Kidney (tissue), 14 donors: Measurements from ENCODE around the gene RNF112. TPM values are rescaled to one million over a fixed set of nuclear protein-coding genes. Genes with fewer than 3 reads are reported as not detected.

Source experiments
- DNase-seq, 5 donors: peaks; one replicate each; pipeline ENCODE4 v3.0.0-alpha.2; 2013 to 2020
- FAIRE-seq: peaks from 2 replicates; lab custom pipeline; 2012; peaks lifted over from hg19 to GRCh38; lab: Jason Lieb, UNC
- H3K27ac ChIP-seq, 2 donors: one replicate each; pipeline ENCODE4 v1.7.0; 2013; ENCODE audit warnings: low read depth in 2 of 2, low read length in 2 of 2, inconsistent platforms in 1 of 2
- H3K27me3 ChIP-seq: one replicate; pipeline ENCODE4 v1.7.1; 2013; ENCODE audit warnings: low read length, inconsistent platforms; ENCODE audit not compliant: control insufficient read depth, insufficient read depth
- H3K36me3 ChIP-seq, 3 donors: one replicate each; pipeline versions ENCODE4 v1.7.0 to v1.7.1; 2013; ENCODE audit warnings: low read length in 3 of 3, control low read depth in 1 of 3, inconsistent platforms in 1 of 3; ENCODE audit not compliant: insufficient read depth in 3 of 3, control insufficient read depth in 2 of 3
- H3K4me1 ChIP-seq, 3 donors: one replicate each; pipeline versions ENCODE4 v1.7.0 to v1.7.1; 2013; ENCODE audit warnings: low read length in 3 of 3, inconsistent platforms in 1 of 3, low read depth in 1 of 3; ENCODE audit not compliant: control insufficient read depth in 2 of 3, insufficient read depth in 2 of 3
- H3K4me3 ChIP-seq, 3 donors: one replicate each; pipeline versions ENCODE4 v1.7.0 to v1.8.1; 2013; ENCODE audit warnings: low read length in 3 of 3, control low read depth in 1 of 3, inconsistent platforms in 1 of 3
- H3K9ac ChIP-seq, 3 donors: one replicate each; pipeline versions ENCODE4 v1.7.0 to v1.7.1; 2013; ENCODE audit warnings: low read length in 3 of 3, control low read depth in 1 of 3, inconsistent platforms in 1 of 3
- H3K9me3 ChIP-seq, 3 donors: one replicate each; pipeline versions ENCODE4 v1.7.0 to v1.7.1; 2013; ENCODE audit warnings: low read length in 3 of 3, control low read depth in 1 of 3, inconsistent platforms in 1 of 3; ENCODE audit not compliant: control insufficient read depth in 2 of 3, insufficient read depth in 1 of 3
- CTCF ChIP-seq: IDR thresholded peaks from 3 replicates; pipeline ENCODE4 v1.5.1; 2012; ENCODE audit warnings: mild to moderate bottlenecking, moderate library complexity, borderline replicate concordance; ENCODE audit not compliant: insufficient read depth; ENCODE audit errors: extremely low read depth
- intact Hi-C: fragments of 100-400 bp; cut with DNase I; formaldehyde crosslinking; loops from one replicate; pipeline ENCODE4 v1.11.1; 2022
- polyA plus RNA-seq: library from polyadenylated mRNA; stranded (reverse); fragments of 350-450 nt; fragmentation: Illumina TruSeq; extraction: RNeasy Lipid Tissue Mini Kit (QIAGEN cat#74804); gene quantifications from one replicate; pipeline ENCODE4 v1.2.3, GENCODE V29; 2014; ENCODE audit warnings: low read depth, low replicate concordance; ENCODE audit not compliant: insufficient read depth
- total RNA-seq: library from RNA; stranded (reverse); fragmentation: NEBNext Ultra II Directional; extraction: Animal tissue kit (Norgen Biotek cat#: 25700); gene quantifications from one replicate; pipeline ENCODE4 v1.2.1, GENCODE V29; 2021
- donor health status: control.
- donor health status: control.
- donor health status: control.
- donor health status: control.
- donor health status: control.
- donor health status: DM: yes; HTN: yes; CAD: no.
- donor health status: Normal renal cell carcinoma (clear cell type).

Gene RNF112
- total and polyA plus RNA-seq, 2 donors from 2014 or later: 0.99 to 7.3 TPM

GRCh38 chr17:19418251-19418992 is 7.4 kb downstream of the RNF112 start:
- Histone ChIP-seq H3K4me3 (no peak overlapping the region), H3K4me1 (no peaks in the 10 kb centered on the region), H3K9ac (no peak overlapping the region), H3K9me3 (no peaks in the 10 kb centered on the region), H3K27ac (no peak overlapping the region), H3K27me3 (no peaks in the 10 kb centered on the region), H3K36me3 (no peaks in the 10 kb centered on the region)
- intact Hi-C loops: no loop called here
- no peak for TF ChIP-seq CTCF
- no peak for DNase-seq
- no peak for FAIRE-seq

- H3K4me1 ChIP-seq: peaks cover 0 to 6% (median 0%) of the 10 kb centered on the region in 3 donors
- no peaks in the 10 kb centered on the region for H3K36me3 ChIP-seq
- no peak overlapping the region for H3K27ac ChIP-seq
- no peaks in the 10 kb centered on the region for H3K27me3 ChIP-seq
- FAIRE-seq (no peak), DNase-seq (no peak)
- no peak overlapping the region for H3K4me3 ChIP-seq
- intact Hi-C loops: no loop called here
- no peaks in the 10 kb centered on the region for H3K9me3 ChIP-seq
- no peak for TF ChIP-seq CTCF
- no peak overlapping the region for H3K9ac ChIP-seq
Observed at GRCh38 chr17:19421219-19421618, 10.2 kb downstream of the RNF112 start.

GRCh38 chr17:19421926-19422325 is 10.9 kb downstream of the RNF112 start:
- Histone ChIP-seq H3K4me1 (peaks cover 0 to 6% (median 0%) of the 10 kb centered on the region in 3 donors), H3K9ac (no peak overlapping the region), H3K27ac (no peak overlapping the region), H3K36me3 (no peaks in the 10 kb centered on the region), H3K9me3 (no peaks in the 10 kb centered on the region), H3K4me3 (no peak overlapping the region), H3K27me3 (no peaks in the 10 kb centered on the region)
- FAIRE-seq: no peak
- intact Hi-C loops: no loop called here
- no peak for TF ChIP-seq CTCF
- DNase-seq: no peak
